PFSK-1 (cell line): ENCODE results near the gene COL6A5.

Experiments
- FOXP2 ChIP-seq: optimal IDR thresholded peaks from 2 replicates; pipeline ENCODE3; 2011; ENCODE audit warnings: borderline replicate concordance, control low read depth, inconsistent platforms; ENCODE audit not compliant: insufficient read depth; ENCODE audit errors: extremely low read length, extremely low read depth
- POLR2AphosphoS5 ChIP-seq: IDR thresholded peaks from 2 replicates; pipeline ENCODE4 v1.6.1; 2012; ENCODE audit warnings: low read depth, mild to moderate bottlenecking, control low read depth, low read length, moderate library complexity
- SIN3A ChIP-seq: IDR thresholded peaks from 2 replicates; pipeline ENCODE4 v1.6.1; 2012; ENCODE audit warnings: mild to moderate bottlenecking, low read length, moderate library complexity, borderline replicate concordance; ENCODE audit not compliant: insufficient read depth
- TAF1 ChIP-seq: IDR thresholded peaks from 2 replicates; pipeline ENCODE4 v1.6.1; 2012; ENCODE audit warnings: low read length, control low read depth, borderline replicate concordance; ENCODE audit not compliant: insufficient read depth
- TF ChIP-seq, protein P1 (sequence below), 2 experiments: IDR thresholded peaks; 2 replicates each; pipeline versions ENCODE4 v1.6.1 to v1.8.0; 2011 to 2012; ENCODE audit warnings: low read depth in 2 of 2, low read length in 2 of 2, control low read depth in 1 of 2, inconsistent platforms in 1 of 2, mild to moderate bottlenecking in 1 of 2, moderate library complexity in 1 of 2; ENCODE audit not compliant: insufficient read depth in 1 of 2

- TF ChIP-seq TAF1: no peak
- no peak for TF ChIP-seq POLR2AphosphoS5
- TF ChIP-seq SIN3A: no peak
- TF ChIP-seq, protein P1, sequence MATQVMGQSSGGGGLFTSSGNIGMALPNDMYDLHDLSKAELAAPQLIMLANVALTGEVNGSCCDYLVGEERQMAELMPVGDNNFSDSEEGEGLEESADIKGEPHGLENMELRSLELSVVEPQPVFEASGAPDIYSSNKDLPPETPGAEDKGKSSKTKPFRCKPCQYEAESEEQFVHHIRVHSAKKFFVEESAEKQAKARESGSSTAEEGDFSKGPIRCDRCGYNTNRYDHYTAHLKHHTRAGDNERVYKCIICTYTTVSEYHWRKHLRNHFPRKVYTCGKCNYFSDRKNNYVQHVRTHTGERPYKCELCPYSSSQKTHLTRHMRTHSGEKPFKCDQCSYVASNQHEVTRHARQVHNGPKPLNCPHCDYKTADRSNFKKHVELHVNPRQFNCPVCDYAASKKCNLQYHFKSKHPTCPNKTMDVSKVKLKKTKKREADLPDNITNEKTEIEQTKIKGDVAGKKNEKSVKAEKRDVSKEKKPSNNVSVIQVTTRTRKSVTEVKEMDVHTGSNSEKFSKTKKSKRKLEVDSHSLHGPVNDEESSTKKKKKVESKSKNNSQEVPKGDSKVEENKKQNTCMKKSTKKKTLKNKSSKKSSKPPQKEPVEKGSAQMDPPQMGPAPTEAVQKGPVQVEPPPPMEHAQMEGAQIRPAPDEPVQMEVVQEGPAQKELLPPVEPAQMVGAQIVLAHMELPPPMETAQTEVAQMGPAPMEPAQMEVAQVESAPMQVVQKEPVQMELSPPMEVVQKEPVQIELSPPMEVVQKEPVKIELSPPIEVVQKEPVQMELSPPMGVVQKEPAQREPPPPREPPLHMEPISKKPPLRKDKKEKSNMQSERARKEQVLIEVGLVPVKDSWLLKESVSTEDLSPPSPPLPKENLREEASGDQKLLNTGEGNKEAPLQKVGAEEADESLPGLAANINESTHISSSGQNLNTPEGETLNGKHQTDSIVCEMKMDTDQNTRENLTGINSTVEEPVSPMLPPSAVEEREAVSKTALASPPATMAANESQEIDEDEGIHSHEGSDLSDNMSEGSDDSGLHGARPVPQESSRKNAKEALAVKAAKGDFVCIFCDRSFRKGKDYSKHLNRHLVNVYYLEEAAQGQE (IDR thresholded peaks at IDR 0.05; ENCODE audit: insufficient read depth in 1 of 2, low read depth in 2 of 2, low read length in 2 of 2): no peak
- TF ChIP-seq FOXP2: no peak
These were observed 182.0 kb downstream of the COL6A5 start for GRCh38 chr3:130527426-130527825.
